HCT116 (cell line): ENCODE results near the gene SPEM3. TPM values are rescaled to one million over a fixed set of nuclear protein-coding genes. Genes with fewer than 3 reads are reported as not detected.

ENCODE experiments used
- ATAC-seq: fragments of 200-7000 bp; cut with Tn5 transposase; 2 replicates; pipeline ENCODE4 v1.9.1; 2020; ENCODE audit warnings: mild to moderate bottlenecking, moderate library complexity
- BruUV-seq: library from RNA; stranded (reverse); fragments of 400-500 nt; replicated peaks from 2 replicates; lab custom pipeline; 2021; lab: Mats Ljungman, UMichigan
- CTCF ChIA-PET: fragments of 300-600 bp; sonication (Branson Sonifier 250); formaldehyde crosslinking; loops from one replicate; lab custom pipeline; 2021; ENCODE audit warnings: antibody characterized with exemption; lab: Charles Lee
- POLR2A ChIA-PET: fragments of 300-600, 350-600 bp; sonication (Branson Sonifier 250); formaldehyde crosslinking; loops from one replicate; lab custom pipeline; 2021; ENCODE audit warnings: antibody characterized with exemption; lab: Charles Lee
- RAD21 ChIA-PET, 2 experiments: fragments of 300-600 bp; sonication (Branson Sonifier 250); formaldehyde crosslinking; loops; one replicate each; lab custom pipeline; 2023; ENCODE audit warnings: low total read pairs in 2 of 2; ENCODE audit not compliant: uncharacterized antibody in 2 of 2, unreplicated experiment in 2 of 2, low non-redundant PET in 1 of 2; lab: Charles Lee
- DNase-seq: peaks from one replicate; pipeline ENCODE4 v3.0.0-alpha.2; 2010; ENCODE audit warnings: low read depth, low spot score
- H2AFZ ChIP-seq: fragments of 200-600 bp; shearing (Covaris generic), sonication (generic); 2 replicates; pipeline ENCODE4 v1.6.1; 2017; ENCODE audit warnings: low read depth, mixed run types, mixed read lengths, antibody characterized with exemption, low read length; ENCODE audit not compliant: poor library complexity, severe bottlenecking
- H3K27ac ChIP-seq: 2 replicates; pipeline ENCODE4 v1.5.1; 2012; ENCODE audit warnings: low read depth, low read length
- H3K27me3 ChIP-seq: fragments of 200-600 bp; sonication (generic); 2 replicates; pipeline ENCODE4 v1.6.1; 2016; ENCODE audit warnings: mixed run types, low read length, mixed read lengths; ENCODE audit not compliant: insufficient read depth
- H3K36me3 ChIP-seq, 2 experiments: fragments of 200-500 bp in 1 of 2; fragments of 200-600 bp in 1 of 2; sonication (Bioruptor generic) in 1 of 2; sonication (generic) in 1 of 2; 2 replicates each; pipeline versions ENCODE4 v1.5.1 to v1.6.1; 2014 to 2016; ENCODE audit warnings: low read length in 2 of 2, inconsistent platforms in 1 of 2, mixed read lengths in 1 of 2, mixed run types in 1 of 2; ENCODE audit not compliant: insufficient read depth in 2 of 2, control insufficient read depth in 1 of 2
- H3K4me1 ChIP-seq, 2 experiments: fragments of 200-600 bp in 1 of 2; sonication (generic) in 1 of 2; 2 replicates each; pipeline versions ENCODE4 v1.5.1 to v1.6.1; 2012 to 2017; ENCODE audit warnings: low read length in 2 of 2, inconsistent platforms in 1 of 2, mild to moderate bottlenecking in 1 of 2, mixed read lengths in 1 of 2, mixed run types in 1 of 2, moderate library complexity in 1 of 2; ENCODE audit not compliant: insufficient read depth in 2 of 2, control insufficient read depth in 1 of 2
- H3K4me2 ChIP-seq: fragments of 200-600 bp; sonication (generic); 2 replicates; pipeline ENCODE4 v1.6.1; 2017; ENCODE audit warnings: mixed run types, low read length, mixed read lengths
- H3K4me3 ChIP-seq, 2 experiments: fragments of 200-600 bp in 1 of 2; sonication (generic) in 1 of 2; replicated peaks in 1 of 2; 2 replicates each; pipeline ENCODE4 v1.5.1; 2011 to 2016; ENCODE audit warnings: low read length in 2 of 2, control low read depth in 1 of 2, low read depth in 1 of 2, mild to moderate bottlenecking in 1 of 2, mixed read lengths in 1 of 2, mixed run types in 1 of 2
- H3K79me2 ChIP-seq: fragments of 200-600 bp; sonication (generic); 2 replicates; pipeline ENCODE4 v1.6.1; 2017; ENCODE audit warnings: mild to moderate bottlenecking, mixed run types, low read length, moderate library complexity, mixed read lengths; ENCODE audit not compliant: insufficient read depth
- H3K9ac ChIP-seq: fragments of 200-600 bp; sonication (generic); 2 replicates; pipeline ENCODE4 v1.6.1; 2016; ENCODE audit warnings: low read length, mixed read lengths
- H3K9me2 ChIP-seq: fragments of 200-600 bp; sonication (generic), shearing (Covaris generic); 2 replicates; pipeline ENCODE4 v1.6.1; 2017; ENCODE audit warnings: mixed run types, mild to moderate bottlenecking, moderate library complexity; ENCODE audit not compliant: insufficient read depth
- H3K9me3 ChIP-seq, 2 experiments: fragments of 200-500 bp in 1 of 2; fragments of 200-600 bp in 1 of 2; sonication (Bioruptor generic) in 1 of 2; sonication (generic) in 1 of 2; 2 replicates each; pipeline ENCODE4 v1.6.1; 2014 to 2017; ENCODE audit warnings: low read length in 2 of 2, mixed read lengths in 2 of 2, inconsistent platforms in 1 of 2, low read depth in 1 of 2, mild to moderate bottlenecking in 1 of 2, mixed run types in 1 of 2, moderate library complexity in 1 of 2; ENCODE audit not compliant: control insufficient read depth in 1 of 2, insufficient read depth in 1 of 2
- H4K20me1 ChIP-seq: fragments of 200-600 bp; sonication (generic), shearing (Covaris generic); 2 replicates; pipeline ENCODE4 v1.6.1; 2017; ENCODE audit warnings: mixed run types, mild to moderate bottlenecking, moderate library complexity; ENCODE audit not compliant: insufficient read depth
- CBX3 ChIP-seq: IDR thresholded peaks from 2 replicates; pipeline ENCODE4 v1.6.1; 2012; ENCODE audit warnings: low read depth
- EZH2 ChIP-seq: fragments of 200-600 bp; sonication (generic); IDR thresholded peaks from 2 replicates; pipeline ENCODE4 v1.6.1; 2017; ENCODE audit warnings: antibody characterized with exemption, mixed run types
- FOSL1 ChIP-seq: IDR thresholded peaks from 2 replicates; pipeline ENCODE4 v1.6.1; 2012; ENCODE audit warnings: low read depth
- JUND ChIP-seq: IDR thresholded peaks from 2 replicates; pipeline ENCODE4 v1.6.1; 2012
- POLR2A ChIP-seq: IDR thresholded peaks from 2 replicates; pipeline ENCODE4 v1.7.0; 2011; ENCODE audit warnings: borderline replicate concordance; ENCODE audit not compliant: insufficient read depth, insufficient read length; ENCODE audit errors: extremely low read depth
- ZFX ChIP-seq: fragments of 450-650 bp; IDR thresholded peaks from 2 replicates; pipeline ENCODE4 v1.6.1; 2017
- intact Hi-C: fragments of 100-400 bp; cut with micrococcal nuclease; formaldehyde crosslinking; loops from 2 replicates; pipeline ENCODE4 v1.10.0; 2022
- total RNA-seq: library from RNA; stranded (reverse); gene quantifications from one replicate; pipeline ENCODE4 v1.2.1, GENCODE V29; 2021; ENCODE audit not compliant: unreplicated experiment
- TF ChIP-seq, protein P1 (sequence below): IDR thresholded peaks from 2 replicates; pipeline ENCODE4 v1.6.1; 2012
- TF ChIP-seq, protein P2 (sequence below): IDR thresholded peaks from 2 replicates; pipeline ENCODE4 v1.6.1; 2012
- TF ChIP-seq, protein P3 (sequence below): IDR thresholded peaks from 2 replicates; pipeline ENCODE4 v1.6.1; 2011; ENCODE audit warnings: mild to moderate bottlenecking, low read length, moderate library complexity; ENCODE audit not compliant: insufficient replicate concordance; ENCODE audit errors: extremely low read depth

The SPEM3 gene
- total RNA-seq, 1 experiment from 2014 or later, result not detected

DNA sequence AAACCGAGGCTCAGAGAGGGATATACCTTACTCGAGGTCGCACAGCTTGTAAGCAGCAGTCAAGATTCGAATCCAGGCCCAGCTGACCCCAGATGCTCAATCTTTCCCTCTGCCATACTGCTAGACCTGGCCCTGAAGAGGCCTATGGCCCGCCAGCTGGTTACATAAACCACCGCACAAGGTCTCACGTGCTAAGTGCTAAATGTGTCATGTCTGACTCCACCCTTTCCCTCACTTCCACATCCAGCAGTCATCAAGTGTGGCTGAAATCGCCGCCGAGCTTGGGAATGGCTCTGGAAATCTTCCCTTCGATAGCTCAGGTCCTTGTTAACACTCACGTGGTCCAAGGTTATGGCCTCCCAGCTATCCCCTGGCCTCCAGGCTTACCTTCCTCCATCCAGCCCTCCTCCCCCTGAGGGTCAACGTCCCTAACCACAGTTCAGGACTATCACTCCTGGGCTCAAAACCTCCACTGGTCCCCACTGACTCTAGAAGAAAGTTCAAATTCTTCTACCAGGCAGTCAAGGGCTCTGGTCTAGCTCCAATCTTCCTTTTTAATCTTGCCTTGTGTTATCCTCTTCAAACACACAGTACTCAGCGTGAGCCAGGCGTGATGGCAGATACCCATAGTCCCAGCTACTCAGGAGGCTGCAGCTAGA lies 47.2 kb downstream of the SPEM3 start:
- Histone ChIP-seq H3K9me3 (no peaks in the 10 kb centered on the region), H2AFZ (no peak overlapping the region), H3K79me2 (peaks cover 40% of the 10 kb centered on the region), H3K27me3 (no peaks in the 10 kb centered on the region), H3K36me3 (no peaks in the 10 kb centered on the region), H3K9me2 (no peaks in the 10 kb centered on the region), H3K27ac (peak overlapping the region; percentile 22; the same call in 1 of the 2 replicates), H3K4me2 (peak overlapping the region; percentile 100), H4K20me1 (no peaks in the 10 kb centered on the region), H3K4me3 (no peak overlapping the region), H3K9ac (peak overlapping the region; percentile 5; the same call in 1 of the 2 replicates), H3K4me1 (peaks cover 25 to 46% of the 10 kb centered on the region in 2 experiments)
- CTCF ChIA-PET, result interaction anchor here (1.8 kb wide), 1 partner anchor 39 kb away, joined by 7 read pairs; no protein-coding TSS in a partner anchor
- ATAC-seq (no peak), DNase-seq (no peak)
- POLR2A ChIA-PET, result interaction anchor here (1.6 kb wide), 1 partner anchor 8 kb away, joined by 7 read pairs; the partner anchor contains the start of gene POLR2A
- no TSS peak for BruUV-seq
- intact Hi-C loops, result no loop called here
- TF ChIP-seq JUND (no peak), ZFX (no peak), POLR2A (no peak), CBX3 (no peak), EZH2 (no peak), FOSL1 (no peak)
- TF ChIP-seq, protein P1, sequence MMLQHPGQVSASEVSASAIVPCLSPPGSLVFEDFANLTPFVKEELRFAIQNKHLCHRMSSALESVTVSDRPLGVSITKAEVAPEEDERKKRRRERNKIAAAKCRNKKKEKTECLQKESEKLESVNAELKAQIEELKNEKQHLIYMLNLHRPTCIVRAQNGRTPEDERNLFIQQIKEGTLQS, result no peak
- TF ChIP-seq, protein P2, sequence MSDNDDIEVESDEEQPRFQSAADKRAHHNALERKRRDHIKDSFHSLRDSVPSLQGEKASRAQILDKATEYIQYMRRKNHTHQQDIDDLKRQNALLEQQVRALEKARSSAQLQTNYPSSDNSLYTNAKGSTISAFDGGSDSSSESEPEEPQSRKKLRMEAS, result no peak
- TF ChIP-seq, protein P3, sequence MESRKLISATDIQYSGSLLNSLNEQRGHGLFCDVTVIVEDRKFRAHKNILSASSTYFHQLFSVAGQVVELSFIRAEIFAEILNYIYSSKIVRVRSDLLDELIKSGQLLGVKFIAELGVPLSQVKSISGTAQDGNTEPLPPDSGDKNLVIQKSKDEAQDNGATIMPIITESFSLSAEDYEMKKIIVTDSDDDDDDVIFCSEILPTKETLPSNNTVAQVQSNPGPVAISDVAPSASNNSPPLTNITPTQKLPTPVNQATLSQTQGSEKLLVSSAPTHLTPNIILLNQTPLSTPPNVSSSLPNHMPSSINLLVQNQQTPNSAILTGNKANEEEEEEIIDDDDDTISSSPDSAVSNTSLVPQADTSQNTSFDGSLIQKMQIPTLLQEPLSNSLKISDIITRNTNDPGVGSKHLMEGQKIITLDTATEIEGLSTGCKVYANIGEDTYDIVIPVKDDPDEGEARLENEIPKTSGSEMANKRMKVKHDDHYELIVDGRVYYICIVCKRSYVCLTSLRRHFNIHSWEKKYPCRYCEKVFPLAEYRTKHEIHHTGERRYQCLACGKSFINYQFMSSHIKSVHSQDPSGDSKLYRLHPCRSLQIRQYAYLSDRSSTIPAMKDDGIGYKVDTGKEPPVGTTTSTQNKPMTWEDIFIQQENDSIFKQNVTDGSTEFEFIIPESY, result no peak
- RAD21 ChIA-PET, result interaction anchor here in 1 of 2 experiments (0.6 kb wide), 1 partner anchor 139 kb away, joined by 3 read pairs; no protein-coding TSS in a partner anchor
